Lung (tissue), 12 donors: ENCODE measurements around the gene ASS1. TPM values are rescaled to one million over a fixed set of nuclear protein-coding genes. Genes with fewer than 3 reads are reported as not detected.

Experiments used
- ATAC-seq: fragments of 200-7000 bp; cut with Tn5 transposase; one replicate; pipeline ENCODE4 v1.9.1; 2020; ENCODE audit warnings: moderate number of reproducible peaks; ENCODE audit not compliant: insufficient read depth, low FRiP score
- DNase-seq, 3 donors: peaks; one replicate each; pipeline ENCODE4 v3.0.0-alpha.2; 2013 to 2017
- H3K27ac ChIP-seq, 2 donors: one replicate each; pipeline ENCODE4 v1.5.1; 2013; ENCODE audit warnings: mild to moderate bottlenecking in 2 of 2, moderate library complexity in 2 of 2, control low read depth in 1 of 2, inconsistent platforms in 1 of 2, low read depth in 1 of 2, low read length in 1 of 2
- H3K27me3 ChIP-seq, 3 donors: one replicate each; pipeline ENCODE4 v1.5.1; 2013; ENCODE audit warnings: low read length in 2 of 3; ENCODE audit not compliant: control insufficient read depth in 3 of 3, insufficient read depth in 3 of 3
- H3K36me3 ChIP-seq, 4 donors: one replicate each; pipeline ENCODE4 v1.5.1; 2013; ENCODE audit warnings: low read length in 4 of 4, mild to moderate bottlenecking in 1 of 4, moderate library complexity in 1 of 4; ENCODE audit not compliant: control insufficient read depth in 4 of 4, insufficient read depth in 4 of 4
- H3K4me1 ChIP-seq, 5 donors: one replicate each; pipeline ENCODE4 v1.5.1; 2013; ENCODE audit warnings: low read length in 5 of 5, mild to moderate bottlenecking in 2 of 5, moderate library complexity in 1 of 5; ENCODE audit not compliant: control insufficient read depth in 5 of 5, insufficient read depth in 5 of 5
- H3K4me3 ChIP-seq: one replicate; pipeline ENCODE4 v1.5.1; 2013; ENCODE audit warnings: mild to moderate bottlenecking, control low read depth, moderate library complexity
- H3K9ac ChIP-seq, 2 donors: one replicate each; pipeline ENCODE4 v1.5.1; 2013; ENCODE audit warnings: low read length in 2 of 2, control low read depth in 1 of 2; ENCODE audit not compliant: insufficient read depth in 1 of 2
- H3K9me3 ChIP-seq, 4 donors: one replicate each; pipeline ENCODE4 v1.5.1; 2013; ENCODE audit warnings: low read length in 3 of 4, mild to moderate bottlenecking in 1 of 4, moderate library complexity in 1 of 4; ENCODE audit not compliant: control insufficient read depth in 4 of 4, insufficient read depth in 3 of 4
- WGBS, 2 donors: extraction: QIAGEN DNeasy Blood & Tissue Kit; methylation state at CpG; one replicate each; pipeline ENCODE4 v1.1.7; 2013; 5-methylcytosine and 5-hydroxymethylcytosine counted together
- polyA plus RNA-seq, 2 donors: library from polyadenylated mRNA; stranded (reverse); fragments of 200-250 nt; gene quantifications; one replicate each; pipeline ENCODE4 v1.2.1, GENCODE V29; 2013
- total RNA-seq, 2 donors: library from RNA; depleted of rRNA in 1 of 2; stranded (reverse); fragments of >200 nt in 1 of 2; gene quantifications; one replicate each; pipeline ENCODE4 v1.2.1, GENCODE V29; 2014 to 2021
- TF ChIP-seq, protein P1 (sequence below): IDR thresholded peaks from 2 replicates; pipeline ENCODE4 v1.5.1; 2012; ENCODE audit warnings: mild to moderate bottlenecking; ENCODE audit errors: control extremely low read depth, extremely low read depth
- donor health status: control.
- donor health status: control.
- donor health status: Bipolar disorder and iron deficiency.
- donor health status: healthy.
- donor health status: DM: yes; HTN: yes; CAD: no.

Gene ASS1
- total and polyA plus RNA-seq, 4 donors, result 51.2 to 165 (median 112) TPM

DNA sequence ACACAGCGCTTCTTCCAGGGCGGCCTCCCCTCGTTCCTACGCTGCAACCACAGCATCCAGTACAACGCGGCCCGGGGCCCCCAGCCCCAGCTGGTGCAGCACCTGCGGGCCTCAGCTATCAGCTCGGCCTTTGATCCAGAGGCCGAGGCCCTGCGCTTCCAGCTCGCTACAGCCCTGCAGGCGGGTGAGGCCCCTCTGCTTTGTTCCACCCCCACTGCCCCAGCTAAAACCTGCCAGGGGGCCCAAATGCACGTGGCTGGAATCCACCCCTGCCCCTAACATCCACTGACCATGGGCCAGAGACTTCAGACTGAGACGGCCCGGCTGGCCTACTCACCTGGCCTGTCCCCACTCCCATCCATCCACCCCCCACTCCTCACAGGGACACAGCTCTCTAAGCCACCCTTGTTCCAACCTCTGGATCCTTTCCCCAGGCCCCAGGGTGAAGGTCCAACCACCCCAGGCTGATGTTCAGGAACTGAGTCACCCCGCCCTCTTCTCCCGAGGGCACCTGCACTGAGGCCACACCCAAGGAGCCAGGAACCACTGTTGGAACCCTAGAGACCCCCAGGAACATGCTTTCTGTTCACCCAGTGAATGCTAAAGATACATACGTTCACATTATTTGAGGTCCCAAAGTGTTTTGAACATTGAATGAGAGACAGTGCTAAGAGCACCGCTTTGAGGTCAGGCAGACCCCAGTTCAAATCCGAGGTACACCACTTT, 18.9 kb upstream of the ASS1 start:
- H3K27ac ChIP-seq, result no peak overlapping the region
- no peaks in the 10 kb centered on the region for H3K27me3 ChIP-seq
- WGBS, 2 donors, result 82 to 88% methylated on average over 21 of the region's 21 CpGs
- H3K4me3 ChIP-seq, result no peak overlapping the region
- H3K9ac ChIP-seq, result no peak overlapping the region
- TF ChIP-seq, protein P1, sequence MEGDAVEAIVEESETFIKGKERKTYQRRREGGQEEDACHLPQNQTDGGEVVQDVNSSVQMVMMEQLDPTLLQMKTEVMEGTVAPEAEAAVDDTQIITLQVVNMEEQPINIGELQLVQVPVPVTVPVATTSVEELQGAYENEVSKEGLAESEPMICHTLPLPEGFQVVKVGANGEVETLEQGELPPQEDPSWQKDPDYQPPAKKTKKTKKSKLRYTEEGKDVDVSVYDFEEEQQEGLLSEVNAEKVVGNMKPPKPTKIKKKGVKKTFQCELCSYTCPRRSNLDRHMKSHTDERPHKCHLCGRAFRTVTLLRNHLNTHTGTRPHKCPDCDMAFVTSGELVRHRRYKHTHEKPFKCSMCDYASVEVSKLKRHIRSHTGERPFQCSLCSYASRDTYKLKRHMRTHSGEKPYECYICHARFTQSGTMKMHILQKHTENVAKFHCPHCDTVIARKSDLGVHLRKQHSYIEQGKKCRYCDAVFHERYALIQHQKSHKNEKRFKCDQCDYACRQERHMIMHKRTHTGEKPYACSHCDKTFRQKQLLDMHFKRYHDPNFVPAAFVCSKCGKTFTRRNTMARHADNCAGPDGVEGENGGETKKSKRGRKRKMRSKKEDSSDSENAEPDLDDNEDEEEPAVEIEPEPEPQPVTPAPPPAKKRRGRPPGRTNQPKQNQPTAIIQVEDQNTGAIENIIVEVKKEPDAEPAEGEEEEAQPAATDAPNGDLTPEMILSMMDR, result no peak
- no peak for DNase-seq
- peaks cover 0 to 23% (median 6%) of the 10 kb centered on the region in 5 donors for H3K4me1 ChIP-seq
- ATAC-seq, result no peak
- no peaks in the 10 kb centered on the region for H3K36me3 ChIP-seq
- peaks cover 0 to 7% (median 0%) of the 10 kb centered on the region in 4 donors for H3K9me3 ChIP-seq

DNA sequence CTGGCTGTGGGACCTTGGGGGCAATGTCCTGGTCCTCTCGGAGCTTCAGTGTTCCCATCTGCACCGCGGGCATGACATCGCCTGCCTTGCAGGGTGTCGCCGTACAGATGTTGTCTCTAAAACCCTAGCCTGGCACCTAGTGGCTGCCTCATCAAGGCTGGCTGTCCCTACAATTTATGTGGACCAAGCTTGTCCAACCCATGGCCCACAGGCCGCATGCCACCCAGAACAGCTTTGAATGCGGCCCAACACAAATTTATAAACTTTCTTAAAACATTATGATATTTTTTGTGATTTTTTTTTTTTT, 18.3 kb upstream of the ASS1 start:
- H3K9ac ChIP-seq, result no peak overlapping the region
- TF ChIP-seq, protein P1, result no peak
- H3K36me3 ChIP-seq, result no peaks in the 10 kb centered on the region
- DNase-seq (no peak), ATAC-seq (no peak)
- H3K9me3 ChIP-seq, result peaks cover 0 to 9% (median 0%) of the 10 kb centered on the region in 4 donors
- H3K4me3 ChIP-seq, result no peak overlapping the region
- 79 to 84% methylated on average over 8 of the region's 8 CpGs for WGBS, 2 donors
- H3K27ac ChIP-seq, result no peak overlapping the region
- H3K27me3 ChIP-seq, result no peaks in the 10 kb centered on the region
- H3K4me1 ChIP-seq, result peaks cover 0 to 20% (median 6%) of the 10 kb centered on the region in 5 donors

DNA sequence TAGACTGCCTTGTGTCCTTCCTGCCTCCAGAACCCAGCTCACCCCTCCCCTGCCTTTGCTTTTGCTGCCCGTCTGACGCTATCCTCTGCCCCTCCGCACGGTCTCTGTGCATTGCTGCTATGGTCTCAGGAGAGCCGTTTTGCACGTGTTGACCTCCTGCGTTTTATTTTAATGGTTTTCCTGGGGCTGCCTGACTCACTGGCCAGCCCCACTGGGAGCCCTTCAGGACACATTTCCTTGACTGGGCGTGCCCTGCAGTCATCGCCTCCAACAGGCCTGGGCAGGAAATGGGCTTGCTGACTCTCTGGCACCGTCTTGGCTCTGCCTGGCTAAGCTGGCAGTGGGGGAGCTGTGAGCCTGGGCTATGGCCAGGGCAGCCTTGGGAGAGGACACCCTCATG, 17.9 kb upstream of the ASS1 start:
- H3K4me1 ChIP-seq, result peaks cover 0 to 15% (median 2%) of the 10 kb centered on the region in 5 donors
- WGBS, 2 donors, result 58 to 72% methylated on average over 10 of the region's 10 CpGs
- H3K9me3 ChIP-seq, result peaks cover 0 to 9% (median 0%) of the 10 kb centered on the region in 4 donors
- ATAC-seq (no peak), DNase-seq (no peak)
- no peak overlapping the region for H3K4me3 ChIP-seq
- no peak overlapping the region for H3K27ac ChIP-seq
- TF ChIP-seq, protein P1, result no peak
- H3K9ac ChIP-seq, result no peak overlapping the region
- H3K36me3 ChIP-seq, result no peaks in the 10 kb centered on the region
- peaks cover 0 to under 1% (median 0%) of the 10 kb centered on the region in 3 donors for H3K27me3 ChIP-seq
